Amygdala (tissue), 56 donors: ENCODE results near the gene AATF.
"Not testable (repeated sequence)": the region's sequence is repeated elsewhere in the genome, so short reads cannot be mapped to it uniquely, and the experiment has no call there.

Experiments used
- DNase-seq, 56 donors: peaks; one replicate each; lab custom pipeline; 2025; lab: John Stamatoyannopoulos, UW

Gene AATF

DNA sequence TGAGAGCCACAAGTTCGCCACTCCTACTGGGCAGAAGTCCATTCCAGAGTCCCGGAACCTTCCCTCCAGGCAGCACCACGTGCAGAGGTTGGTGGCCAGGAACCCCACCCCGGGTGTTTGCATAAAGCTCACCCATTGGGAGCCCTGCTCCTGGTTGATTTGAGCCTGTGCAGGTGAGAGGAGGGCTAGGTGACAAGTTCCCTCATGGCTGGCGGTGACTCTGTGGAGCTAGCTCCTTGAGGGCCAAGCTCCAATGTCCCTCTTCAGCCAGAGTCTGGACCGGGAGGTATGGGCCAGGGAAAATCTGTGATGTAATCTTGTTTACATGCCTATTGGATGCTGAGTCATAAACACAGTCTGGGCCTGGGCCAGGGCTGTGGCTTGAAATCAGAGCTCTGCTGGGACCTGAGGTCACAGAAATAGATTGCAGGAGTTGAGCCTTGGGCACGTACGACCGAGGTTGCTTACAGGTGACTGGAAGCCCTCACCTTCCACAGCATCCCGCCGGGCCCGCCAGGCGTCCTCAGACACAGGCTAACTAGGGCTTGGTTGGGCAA is 118.9 kb downstream of the AATF start:
- peak in 3 of 56 donors; percentile 1 to 56 (median 4) for DNase-seq

DNA sequence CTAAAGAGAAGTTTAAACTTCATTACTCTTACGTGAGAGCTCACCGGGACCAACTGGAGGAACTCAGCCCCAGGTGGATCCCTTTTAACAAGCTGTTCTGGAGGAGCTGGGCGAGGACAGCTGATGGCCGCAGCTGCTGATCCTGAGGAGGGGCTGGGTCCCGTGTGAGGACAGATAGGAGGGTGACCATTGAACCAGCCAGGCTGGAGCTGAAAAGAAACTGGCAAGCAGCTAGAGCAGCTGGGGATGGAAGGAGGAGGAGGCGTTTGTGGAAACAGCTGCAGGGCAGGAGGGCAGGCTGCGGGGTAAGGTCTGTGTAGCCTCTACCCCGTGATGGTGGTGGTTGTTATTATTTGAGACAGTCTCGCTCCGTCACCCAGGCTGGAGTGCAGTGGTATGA is 119.5 kb downstream of the AATF start:
- peak in 2 of 56 donors; percentile 1 to 14 for DNase-seq

DNA sequence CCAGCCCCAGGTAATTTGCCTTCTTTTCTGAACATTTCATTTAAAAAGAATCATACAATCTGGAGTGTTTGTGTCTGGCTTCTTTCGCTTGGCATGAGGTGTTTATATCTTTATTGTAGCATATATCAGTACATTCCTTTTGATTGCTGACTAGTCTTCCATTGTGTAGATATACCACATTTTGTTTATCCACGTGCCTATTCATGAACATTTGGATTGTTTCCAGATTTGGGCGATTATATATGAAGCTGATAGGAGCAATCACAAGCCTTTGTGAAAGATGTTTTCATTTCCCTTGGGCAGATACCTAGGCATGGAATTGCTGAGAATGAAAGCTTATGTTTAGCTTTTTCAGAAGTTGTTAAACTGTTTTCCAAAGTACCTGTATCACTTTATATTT is 120.3 kb downstream of the AATF start:
- no peak for DNase-seq

DNA sequence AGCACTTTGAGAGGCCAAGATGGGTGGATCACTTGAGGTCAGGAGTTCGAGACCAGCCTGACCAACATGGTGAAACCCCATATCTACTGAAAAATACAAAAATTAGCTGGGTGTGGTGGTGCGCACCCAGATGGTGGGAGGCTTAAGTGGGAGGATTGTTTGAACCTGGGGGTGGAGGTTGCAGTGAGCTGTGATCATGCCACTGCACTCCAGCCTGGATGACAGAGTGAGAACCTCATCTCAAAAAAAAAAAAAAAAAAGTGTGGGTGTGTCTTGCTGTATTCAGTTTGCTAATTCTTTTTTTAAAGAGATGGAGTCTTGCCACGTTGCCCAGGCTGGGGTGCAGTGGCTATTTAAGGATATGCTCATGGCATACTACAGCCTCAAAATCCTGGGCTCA is 124.7 kb downstream of the AATF start:
- DNase-seq = not testable (repeated sequence)

DNA sequence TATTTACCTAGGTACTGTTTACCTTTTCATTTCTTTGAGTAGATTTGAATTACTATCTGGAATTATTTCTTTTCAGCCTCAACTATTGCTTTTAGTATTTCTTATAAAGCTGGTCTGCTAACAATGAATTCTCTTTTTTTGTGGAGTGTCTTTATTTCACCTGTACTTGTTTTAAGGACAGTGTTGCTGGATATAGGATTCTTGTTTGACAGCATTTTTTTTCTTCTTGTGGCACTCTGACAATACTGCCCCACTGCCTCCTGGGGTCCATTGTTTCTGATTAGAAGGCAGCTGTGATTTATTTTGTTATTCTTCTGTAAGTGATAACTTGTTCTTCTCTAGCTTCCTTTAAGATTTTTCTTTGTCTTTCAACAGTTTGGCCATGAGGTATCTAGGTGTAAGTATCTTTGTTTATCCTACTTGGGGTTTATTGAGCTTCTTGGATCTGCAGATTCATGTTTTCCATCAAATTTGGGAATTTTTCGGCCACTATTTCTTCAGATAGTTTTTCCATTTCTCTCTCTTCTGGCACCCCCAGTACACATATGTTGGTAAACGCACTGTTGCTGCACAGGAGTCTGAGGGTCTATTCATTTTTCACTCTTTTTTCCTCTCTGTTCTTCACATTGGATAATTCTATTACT is 130.4 kb downstream of the AATF start:
- DNase-seq = no peak

DNA sequence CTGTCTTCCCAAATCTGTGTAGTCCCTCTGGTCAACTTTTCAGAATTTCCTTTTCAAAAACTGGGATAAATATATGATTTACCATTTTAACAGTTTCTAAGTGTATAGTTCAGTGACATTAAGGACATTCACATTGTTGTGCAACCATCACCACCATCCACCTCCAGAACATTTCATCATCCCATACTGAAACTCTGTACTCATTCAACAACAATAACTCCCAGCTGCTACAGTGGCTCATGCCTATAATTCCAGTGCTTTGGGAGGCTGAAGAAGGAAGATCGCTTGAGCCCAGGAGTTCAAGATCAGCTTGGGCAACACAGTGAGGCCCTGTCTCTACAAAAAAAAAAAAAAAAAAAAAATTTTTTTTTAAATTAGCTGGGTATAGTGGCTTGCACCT is 131.0 kb downstream of the AATF start:
- no peak for DNase-seq

DNA sequence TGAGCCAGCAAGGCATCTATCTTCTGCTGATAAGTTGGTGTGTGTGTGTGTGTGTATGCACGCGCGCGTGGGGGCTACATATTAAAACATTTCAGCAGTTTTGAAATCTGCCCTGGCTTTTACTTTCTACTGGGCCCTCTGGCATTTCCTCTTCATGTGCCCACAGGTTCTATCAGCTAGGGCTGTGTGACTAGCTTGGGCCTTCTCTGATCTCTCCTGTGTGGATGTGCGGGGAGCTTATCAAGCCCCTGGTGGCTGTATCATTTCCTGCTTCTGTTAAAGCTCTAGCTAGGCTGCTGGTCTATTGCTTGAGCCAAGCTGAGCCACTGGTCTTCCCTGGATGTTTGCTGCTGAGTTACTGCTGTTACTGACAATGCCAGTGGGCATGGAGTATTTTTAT is 132.5 kb downstream of the AATF start:
- no peak for DNase-seq

DNA sequence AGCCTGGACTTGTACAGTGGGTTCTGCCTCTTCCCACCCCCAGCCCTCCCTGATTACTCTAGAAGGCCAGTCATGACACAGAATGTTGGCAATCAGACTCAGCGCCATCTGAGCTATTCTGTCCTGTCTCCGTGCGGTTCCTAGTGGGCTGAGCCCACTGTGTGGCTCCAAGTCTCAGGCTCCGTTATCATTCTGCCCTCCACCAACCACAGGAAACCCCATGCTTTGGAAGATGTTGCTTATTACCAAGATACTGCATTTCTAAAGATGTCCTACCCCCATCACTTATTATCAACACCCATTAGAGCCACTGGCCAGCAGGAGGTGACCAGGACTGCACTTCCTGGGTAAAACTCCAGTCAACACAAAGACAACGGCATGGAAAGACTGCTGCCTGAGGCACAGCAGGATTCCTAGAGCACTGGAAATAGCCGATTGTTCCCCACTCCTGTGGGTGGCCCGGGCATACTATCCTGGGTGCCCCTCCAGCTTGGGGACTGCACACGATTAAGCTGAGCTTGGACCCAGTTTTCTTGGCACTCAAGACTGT is 133.6 kb downstream of the AATF start:
- no peak for DNase-seq

DNA sequence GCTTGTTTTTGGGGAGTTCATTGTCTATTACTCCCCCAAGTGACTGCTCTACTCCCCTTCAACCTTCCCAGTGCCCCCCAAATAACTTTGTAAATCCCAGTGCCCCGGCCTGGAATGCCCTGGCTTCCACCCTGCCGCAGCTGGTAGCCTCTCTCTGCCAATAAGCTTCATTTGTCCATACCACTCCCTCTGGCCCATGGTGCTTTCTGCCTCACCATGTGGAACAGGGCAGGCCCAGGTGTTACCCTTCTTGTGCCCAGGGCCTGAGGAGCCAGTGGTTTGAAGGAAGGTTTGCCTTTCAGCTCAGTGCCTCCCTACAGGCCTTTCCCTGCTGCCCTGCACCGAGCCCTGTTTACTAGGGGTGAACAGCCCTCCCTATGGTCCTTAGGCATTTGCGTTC is 134.2 kb downstream of the AATF start:
- no peak for DNase-seq

DNA sequence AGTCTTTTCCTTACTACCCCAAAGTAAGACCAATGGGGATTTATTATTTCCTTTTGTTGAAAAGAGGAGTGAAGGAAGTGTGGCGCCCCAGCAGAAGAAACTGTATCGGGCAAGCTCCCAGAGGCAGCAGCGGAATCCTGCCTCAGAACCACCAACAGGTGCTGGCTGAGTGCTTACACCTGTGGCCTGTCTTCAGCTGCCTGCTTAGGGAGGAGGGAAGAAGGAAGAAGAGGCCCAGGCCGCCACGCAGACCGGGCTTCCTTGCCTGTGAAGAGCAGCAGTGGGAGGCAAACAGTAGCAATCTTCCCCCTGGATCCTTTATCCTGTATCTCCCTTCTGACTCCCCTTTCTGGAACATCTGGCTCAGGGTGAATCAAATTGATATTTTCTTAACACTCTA is 134.7 kb downstream of the AATF start:
- DNase-seq = no peak

DNA sequence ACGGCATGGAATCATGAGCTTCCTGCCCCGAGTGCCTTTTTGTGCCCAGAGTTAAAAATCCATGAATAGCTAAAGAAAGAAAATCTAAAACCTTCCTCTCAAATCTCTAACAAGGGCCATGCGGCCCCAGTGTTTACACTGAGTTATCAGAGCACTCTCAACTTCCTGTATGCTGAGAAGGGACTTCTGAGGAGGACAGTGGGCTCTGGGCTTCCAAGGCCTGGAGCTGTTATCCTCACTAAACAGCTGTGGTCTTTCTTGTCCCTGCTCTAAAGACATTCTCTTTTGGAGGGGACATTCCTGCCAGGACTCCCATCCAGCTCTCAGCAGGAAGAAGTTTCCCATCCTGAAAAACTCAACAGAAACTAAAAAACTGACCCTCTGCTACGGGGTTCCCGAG is 135.6 kb downstream of the AATF start:
- no peak for DNase-seq

DNA sequence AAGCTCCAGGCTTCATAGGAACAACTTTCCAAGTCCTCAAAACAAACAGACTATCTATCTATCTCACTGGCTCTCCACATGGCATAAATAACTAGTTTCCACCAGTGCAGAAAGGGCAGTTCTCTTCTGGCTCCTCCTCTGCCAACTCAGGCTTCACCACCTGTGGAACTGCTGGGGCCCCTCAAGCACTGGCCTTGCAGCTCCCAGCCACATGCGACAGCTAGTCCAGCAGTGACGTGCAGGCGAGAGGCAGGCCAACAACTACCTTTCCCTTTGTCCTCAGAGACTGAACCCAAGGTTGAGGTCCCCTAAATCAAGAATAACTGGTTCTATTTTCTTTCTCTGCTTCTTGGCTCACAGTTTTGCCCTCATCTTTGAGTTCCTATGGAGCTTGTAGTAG is 137.6 kb downstream of the AATF start:
- no peak for DNase-seq

DNA sequence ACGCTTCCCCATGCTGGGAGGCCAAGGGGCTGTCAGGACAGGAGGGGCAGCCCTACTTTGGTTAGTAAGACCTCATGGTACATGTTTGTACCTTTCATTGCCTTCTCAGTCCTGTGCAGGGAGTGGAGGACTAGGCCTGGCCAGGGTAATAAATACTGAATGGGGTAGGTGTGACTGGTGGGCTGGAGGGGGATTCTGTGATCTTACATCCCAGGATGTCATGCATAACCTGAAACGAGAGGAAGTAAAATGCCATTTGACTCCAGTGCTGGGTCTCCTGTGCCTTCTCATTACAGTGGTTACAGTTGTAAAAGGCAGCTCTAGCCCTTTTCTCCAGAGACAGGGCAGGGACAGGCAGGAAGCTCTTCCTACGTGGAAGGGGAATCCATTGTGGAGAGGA is 138.2 kb downstream of the AATF start:
- DNase-seq = no peak

DNA sequence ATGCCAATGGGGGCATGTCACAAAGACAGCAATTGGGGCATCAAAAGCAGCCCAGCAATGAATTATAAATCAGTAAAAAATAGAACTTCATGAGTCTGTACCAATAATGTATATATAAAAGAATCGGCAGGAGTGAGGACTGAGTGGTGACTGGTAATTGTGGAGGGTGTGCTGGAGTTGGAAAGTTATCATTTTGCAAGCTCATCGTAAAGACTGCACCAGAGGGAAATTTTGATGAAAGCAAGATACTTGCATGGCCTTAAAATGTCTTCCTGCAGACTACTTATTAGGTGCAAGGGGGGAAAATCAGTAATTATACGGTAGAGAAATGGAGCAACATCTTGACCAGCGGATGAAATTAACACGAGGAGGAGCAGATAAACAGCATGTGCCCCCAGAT is 138.9 kb downstream of the AATF start:
- no peak for DNase-seq

DNA sequence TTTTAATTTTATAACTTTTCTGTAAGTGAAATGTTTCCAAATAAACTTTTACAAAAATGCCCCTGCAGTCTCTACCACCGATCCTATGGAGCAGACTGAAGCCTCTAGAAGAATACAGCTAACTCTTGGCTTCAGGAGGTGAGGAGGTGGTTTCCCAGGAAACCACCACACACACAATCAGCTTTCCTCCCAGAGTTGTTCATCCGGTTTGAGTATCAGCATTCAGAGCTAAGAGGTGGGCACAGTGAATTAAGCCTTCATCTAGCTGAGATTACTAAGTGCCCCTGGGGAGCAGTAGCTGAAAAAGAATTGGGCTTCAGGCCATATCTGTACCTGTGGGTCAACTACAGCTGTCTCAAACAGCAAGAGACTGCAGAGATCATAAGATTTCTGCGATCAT is 139.7 kb downstream of the AATF start:
- DNase-seq = no peak

DNA sequence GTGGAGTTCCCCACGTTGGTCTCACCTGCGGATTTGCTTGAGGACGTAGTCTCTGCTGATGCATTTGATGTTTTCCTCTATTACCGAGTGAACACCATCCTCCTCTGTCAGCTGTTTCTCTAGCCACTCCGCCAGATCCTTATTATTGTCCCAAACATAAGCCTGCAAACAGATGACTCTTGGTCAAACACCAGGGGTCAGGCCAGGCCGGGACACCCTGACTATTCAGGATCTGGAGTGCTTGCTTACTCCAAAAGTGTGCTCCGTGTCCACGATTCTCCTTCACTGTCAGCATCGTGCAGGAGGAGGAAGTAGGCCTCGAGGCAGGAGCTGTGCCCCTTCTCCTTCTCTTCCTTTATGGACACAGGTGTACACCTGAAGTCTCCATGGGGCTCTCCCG is 140.2 kb downstream of the AATF start:
- peak in 5 of 56 donors; percentile 9 to 55 (median 35) for DNase-seq

DNA sequence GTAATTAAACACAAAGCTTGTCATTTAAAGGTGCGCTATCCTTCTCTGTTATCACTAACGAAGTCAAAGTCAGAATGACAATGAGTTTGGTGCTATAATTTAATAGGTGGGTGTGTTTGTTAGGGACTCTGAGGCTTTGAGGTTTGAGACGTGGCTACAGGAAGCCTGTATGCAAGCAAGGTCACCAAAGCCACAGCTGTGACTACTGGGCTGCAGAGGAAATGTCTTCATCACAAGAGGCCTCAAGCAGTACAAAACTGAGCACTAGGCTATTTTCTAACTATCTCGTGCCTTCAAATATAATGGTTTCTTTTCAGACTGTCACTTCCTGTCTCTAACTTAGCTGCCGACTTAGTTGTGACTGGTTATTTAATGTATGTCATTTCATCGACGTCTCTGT is 141.2 kb downstream of the AATF start:
- no peak for DNase-seq

DNA sequence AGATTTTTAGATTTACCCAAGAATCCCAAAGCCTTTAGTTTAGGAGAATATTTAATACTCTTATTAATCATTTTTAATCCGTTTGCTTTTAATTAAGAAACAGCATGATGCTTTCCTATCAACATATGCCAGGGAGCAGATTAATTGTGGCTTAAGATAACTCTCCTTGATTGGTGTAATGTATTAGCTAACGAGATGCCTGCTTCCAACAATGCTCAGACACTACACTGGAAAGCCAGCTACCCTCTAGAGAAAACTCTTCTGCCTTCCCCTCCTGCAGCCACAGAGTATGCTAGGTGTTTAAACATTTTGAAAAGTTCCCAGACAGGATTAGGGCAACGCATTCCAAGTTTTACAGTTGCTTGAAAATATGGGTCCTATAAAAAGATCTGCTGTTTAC is 142.2 kb downstream of the AATF start:
- DNase-seq = no peak

DNA sequence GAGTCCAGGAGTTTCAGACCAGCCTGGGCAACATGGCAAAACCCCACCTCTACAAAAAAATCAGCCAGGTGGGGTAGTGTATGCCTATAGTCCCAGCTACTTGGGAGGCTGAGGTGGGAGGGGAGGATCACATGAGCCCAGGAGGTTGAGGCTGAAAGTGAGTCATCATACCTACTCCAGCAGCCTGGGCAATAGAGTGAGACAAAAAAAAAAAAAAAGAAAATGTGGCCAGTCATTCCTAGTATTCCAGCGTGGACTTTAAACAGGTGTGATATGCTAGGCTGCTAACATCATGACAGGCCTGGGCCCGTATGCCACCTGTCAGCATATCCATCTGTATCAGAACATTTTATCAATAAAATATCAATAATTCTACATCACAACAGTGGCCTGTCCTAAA is 143.3 kb downstream of the AATF start:
- no peak for DNase-seq

DNA sequence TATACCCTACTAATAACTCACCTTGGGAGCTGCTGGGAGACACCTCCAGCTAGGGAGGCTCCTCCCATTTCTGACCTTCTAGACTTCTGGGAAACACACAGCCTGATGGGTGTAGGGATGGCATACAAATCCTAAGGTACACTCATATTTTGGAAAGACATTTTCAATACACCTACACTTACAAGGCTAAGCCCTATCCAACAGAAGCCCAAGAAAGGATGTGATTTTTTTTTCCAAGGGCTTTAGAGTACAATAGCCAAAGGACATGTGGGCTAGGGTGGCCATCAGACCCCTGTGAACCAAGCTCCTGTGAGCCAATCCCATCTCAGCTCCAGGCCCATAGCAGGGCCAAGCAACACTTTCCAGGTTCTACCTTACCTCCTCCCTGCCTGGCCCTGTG is 143.9 kb downstream of the AATF start:
- no peak for DNase-seq

DNA sequence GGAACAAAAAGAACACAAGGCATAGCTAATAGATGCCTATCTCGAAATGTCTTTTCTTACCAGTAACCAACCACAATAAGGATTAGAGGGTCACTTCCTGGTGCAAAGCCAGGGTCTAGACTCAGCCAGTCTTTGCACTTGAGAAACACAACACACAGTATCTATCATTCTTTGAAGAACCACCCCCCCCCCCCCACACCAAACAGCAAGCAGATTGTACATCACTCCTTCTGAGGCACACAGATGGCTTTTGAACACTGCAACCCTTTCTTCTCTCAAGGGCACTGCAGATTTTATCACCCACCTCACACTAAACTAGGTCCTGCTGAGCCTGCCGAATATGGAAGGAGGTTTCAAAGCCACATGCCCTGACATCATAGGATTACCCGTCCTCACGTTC is 145.6 kb downstream of the AATF start:
- DNase-seq = peak in 7 of 56 donors; percentile 4 to 48 (median 7)

DNA sequence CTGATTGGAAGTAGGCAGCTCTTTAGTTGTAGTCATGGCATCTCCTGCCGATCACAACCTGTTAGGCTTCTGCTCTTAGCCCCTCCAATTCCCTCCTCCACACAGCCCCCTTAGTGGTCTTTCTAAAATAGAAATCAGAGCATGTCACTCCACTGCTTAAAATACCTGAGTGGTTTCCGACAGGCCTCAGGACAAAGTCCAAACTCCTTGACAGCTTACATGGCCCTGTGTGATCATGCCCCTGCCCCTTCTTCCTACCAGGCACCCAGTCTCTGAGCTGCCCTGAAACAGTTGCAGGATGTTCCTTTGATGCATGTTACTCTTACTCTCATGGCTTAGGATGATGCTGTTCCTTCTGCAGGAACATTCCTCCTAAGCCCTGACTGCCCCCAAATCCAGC is 147.3 kb downstream of the AATF start:
- no peak for DNase-seq

DNA sequence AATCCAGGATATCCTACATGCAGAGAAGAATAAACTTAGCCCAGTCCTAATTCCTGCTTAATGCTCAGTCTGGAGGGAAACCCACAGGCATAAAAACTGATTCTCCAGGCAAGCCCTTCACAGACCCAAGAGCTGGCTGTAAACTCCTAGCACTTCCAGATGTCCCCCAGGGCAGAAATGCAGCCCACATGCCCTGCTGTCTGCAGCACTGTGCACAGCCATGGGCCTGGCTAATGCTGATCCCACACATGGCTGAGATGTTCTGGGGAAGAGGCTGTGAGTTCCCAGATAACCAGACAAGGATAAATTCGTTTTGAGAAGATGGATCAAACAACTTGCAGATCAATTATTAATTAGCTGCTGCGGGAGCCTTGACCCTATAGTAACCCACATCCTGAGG is 148.4 kb downstream of the AATF start:
- no peak for DNase-seq
